VCaP (cell line): ENCODE data around the gene HSPA9.

Experiments used
- H3K27ac ChIP-seq: fragments of 450-650 bp; 2 replicates; pipeline ENCODE4 v1.5.1; 2017
- TF ChIP-seq, protein P1 (sequence below): fragments of 450-650 bp; conservative IDR thresholded peaks from 2 replicates; pipeline ENCODE4 v1.5.1; 2017; ENCODE audit warnings: mild to moderate bottlenecking, moderate library complexity

Gene HSPA9

DNA sequence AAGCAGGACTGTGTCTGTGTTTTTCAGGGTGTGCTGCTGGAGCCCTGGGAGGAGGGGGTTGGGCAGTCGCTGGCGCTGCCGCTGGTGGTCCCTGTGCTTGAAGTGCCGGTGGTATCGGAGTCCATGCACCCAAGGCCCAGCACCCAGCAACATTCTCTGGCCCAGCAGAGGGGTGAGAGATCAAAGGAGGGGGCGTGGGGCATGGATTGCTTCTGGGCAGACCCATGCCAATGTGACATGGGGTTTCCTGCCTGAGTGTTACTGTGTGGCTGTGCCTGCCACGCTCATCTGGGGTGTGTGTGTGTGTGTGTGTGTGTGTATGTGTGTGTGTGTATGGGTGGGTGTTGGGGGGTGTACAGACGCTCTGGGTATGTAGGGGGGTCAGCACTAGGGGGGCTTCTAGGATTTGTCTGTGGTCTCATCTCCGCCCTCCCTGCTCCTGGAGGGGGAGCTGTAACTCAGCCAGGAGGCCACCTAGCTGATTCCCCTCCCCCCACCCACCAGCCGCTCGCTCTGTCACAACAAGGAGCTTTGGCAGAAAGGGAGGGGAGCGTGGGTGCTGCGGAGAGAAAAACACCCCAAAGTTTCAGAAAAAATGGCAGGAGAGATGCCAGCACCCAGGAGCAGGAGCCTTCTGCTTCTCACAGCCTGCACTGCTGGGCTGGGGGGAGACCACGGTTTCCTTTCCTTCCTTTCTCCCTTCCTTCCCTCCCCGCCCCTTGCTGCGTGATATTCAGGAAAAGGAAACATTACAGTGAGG, 35.9 kb upstream of the HSPA9 start:
- TF ChIP-seq, protein P1, sequence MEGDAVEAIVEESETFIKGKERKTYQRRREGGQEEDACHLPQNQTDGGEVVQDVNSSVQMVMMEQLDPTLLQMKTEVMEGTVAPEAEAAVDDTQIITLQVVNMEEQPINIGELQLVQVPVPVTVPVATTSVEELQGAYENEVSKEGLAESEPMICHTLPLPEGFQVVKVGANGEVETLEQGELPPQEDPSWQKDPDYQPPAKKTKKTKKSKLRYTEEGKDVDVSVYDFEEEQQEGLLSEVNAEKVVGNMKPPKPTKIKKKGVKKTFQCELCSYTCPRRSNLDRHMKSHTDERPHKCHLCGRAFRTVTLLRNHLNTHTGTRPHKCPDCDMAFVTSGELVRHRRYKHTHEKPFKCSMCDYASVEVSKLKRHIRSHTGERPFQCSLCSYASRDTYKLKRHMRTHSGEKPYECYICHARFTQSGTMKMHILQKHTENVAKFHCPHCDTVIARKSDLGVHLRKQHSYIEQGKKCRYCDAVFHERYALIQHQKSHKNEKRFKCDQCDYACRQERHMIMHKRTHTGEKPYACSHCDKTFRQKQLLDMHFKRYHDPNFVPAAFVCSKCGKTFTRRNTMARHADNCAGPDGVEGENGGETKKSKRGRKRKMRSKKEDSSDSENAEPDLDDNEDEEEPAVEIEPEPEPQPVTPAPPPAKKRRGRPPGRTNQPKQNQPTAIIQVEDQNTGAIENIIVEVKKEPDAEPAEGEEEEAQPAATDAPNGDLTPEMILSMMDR, result no peak
- H3K27ac ChIP-seq, result peak overlapping the region; percentile 70; the same call in 1 of the 2 replicates

DNA sequence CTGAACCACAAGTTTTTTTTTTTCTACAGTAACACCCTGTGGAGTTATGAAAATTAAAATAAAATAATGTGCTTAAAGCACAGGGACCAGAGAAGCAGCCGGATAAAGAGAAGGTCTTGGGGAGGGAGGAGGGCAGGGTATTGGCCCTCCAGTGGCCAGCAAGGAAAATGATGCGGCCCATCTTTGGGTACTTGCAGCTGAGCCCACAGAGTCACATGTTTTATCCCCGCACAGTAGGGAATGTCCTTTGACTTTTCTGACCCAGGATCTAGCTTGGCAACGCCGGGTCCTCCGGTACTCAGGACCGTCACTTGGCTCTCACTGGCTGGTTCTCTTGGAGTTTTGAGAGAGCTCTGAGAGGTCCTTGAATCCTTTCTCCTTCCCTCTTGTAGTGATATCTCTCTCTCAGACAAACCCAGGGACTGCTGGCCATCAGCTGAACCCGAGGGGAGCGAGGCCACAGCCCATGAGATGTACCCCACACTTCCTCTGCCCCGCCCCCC, 35.3 kb upstream of the HSPA9 start:
- TF ChIP-seq, protein P1, result peak; percentile 44; the same call in 1 of the 2 replicates
- H3K27ac ChIP-seq, result peak overlapping the region; percentile 70

DNA sequence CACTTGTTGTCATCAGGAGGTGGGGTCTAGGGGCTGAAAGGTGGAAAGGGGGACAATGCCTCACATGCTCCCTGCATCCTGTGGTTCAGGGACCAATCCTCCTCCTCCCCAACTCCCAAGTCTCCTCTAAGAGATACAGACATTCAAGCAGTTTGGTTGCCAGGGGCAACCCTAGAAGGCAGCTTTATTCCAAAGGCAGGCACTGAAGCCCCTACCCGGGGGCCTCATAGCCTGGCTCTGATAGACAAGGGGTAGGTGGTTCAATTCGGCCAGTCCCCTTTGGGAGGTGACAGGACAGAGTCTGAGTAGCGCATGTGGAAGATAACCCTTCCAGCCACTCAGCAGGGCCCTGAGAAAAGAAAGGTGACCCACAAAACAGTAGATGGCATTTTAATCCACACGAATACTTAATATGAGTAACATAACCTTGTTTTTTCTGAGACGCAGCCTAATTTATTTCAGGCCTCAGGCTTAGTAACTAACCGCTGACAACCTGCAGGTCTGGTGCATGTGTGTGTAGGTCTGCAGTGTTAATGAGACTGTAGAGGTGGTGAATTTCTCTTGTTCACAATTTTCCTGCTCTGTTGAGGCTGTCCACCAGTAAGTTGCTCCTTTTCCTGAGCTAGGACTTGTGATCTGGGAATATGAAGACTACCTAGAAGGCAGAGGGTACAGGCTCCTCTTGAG, 31.3 kb upstream of the HSPA9 start:
- TF ChIP-seq, protein P1, result no peak
- no peak overlapping the region for H3K27ac ChIP-seq

DNA sequence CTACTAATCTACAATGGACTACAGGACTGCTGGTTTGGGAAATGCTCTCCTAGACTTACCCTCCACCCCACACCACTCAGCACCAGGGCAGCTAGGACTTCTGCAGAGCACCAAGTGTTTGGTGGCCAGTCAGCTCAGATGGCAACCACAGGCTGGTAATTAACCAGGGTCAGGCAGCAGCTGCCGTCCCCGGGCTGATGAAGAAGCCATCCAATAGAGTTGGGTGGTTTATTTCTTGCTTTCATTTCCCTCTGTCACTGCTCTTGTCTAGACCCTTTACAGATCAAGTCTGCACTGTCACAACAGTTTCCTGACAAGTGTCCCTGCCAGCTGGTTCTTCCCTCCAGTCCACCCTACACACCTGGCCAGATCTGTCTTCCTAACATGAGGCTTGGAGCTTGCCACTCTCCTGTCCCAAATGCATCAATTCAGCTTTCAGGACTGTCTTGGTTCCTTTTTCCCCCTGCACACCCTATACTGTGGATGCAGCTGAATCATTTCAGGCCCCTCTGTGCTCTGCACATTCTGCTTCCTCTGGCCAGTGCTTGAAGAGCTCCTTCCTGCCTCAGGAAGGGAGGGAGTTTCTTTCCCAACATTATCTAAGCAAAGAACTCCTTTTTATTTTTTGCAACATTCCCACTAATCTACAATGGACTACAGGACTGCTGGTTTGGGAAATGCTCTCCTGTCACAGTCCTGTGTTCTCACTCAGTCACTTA, 30.2 kb upstream of the HSPA9 start:
- TF ChIP-seq, protein P1, result no peak
- no peak overlapping the region for H3K27ac ChIP-seq

DNA sequence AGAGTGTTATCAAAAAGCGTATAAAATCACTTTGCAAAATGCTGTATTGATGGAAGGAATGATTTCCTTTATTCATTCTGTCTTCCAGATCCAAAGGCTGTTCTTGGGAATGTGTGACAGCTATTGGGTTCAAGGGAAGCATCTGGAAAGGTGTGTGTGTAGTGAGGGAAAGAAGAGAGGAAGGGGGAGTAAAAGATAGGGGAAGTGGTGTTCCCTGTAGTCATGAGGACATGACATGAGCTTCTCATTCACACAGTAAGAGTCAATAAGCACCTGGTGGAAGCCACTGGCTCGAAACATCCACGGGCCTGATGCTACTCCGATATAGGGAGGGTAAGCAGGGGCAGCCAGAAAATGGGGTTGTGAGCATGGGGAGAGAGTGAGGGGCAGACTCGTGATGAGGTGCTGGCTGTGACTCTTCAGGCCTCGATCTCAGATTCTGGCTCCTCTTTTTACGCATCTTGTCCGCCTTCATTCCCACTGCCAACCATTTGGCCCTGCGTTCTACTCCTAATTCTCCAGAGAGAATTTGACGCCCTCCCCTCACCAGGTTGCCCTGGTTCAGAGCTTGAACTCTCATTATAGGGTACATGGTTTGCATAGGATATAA, 29.1 kb upstream of the HSPA9 start:
- TF ChIP-seq, protein P1, result no peak
- H3K27ac ChIP-seq, result no peak overlapping the region

DNA sequence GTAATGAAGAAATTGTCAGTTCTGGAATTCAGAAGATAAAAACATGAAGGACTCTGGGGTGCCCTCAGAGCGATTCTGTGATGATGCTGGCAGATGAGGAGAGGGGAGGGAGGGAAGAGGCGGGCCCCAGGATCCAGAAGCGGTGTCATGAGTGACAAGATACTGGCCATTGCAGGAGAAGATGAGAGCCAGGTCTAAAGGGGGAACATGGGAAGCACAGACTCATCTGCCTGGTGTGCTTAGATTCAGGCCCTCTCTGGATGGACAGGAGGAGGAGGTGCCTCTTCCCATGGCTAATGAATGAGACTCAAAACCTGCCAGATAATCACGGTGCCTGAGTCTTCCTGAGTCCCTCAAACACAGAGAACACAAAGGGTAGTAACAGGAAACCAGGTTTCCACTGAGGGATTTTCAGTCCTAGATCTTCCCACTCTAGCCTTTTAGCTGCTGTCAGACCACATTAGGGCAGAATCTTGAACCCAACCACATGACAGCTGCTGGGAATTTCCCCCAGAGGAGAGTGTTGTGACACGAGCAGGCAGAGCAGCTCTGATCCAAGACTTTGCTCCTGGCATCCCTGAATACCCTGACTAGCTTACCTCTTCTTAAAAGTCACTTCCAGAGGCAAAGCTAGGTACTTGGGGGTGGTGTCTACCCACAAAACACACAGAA, 28.2 kb upstream of the HSPA9 start:
- no peak overlapping the region for H3K27ac ChIP-seq
- TF ChIP-seq, protein P1, result no peak
